Measurements from ENCODE around the gene RAG1.

Gene RAG1

DNA sequence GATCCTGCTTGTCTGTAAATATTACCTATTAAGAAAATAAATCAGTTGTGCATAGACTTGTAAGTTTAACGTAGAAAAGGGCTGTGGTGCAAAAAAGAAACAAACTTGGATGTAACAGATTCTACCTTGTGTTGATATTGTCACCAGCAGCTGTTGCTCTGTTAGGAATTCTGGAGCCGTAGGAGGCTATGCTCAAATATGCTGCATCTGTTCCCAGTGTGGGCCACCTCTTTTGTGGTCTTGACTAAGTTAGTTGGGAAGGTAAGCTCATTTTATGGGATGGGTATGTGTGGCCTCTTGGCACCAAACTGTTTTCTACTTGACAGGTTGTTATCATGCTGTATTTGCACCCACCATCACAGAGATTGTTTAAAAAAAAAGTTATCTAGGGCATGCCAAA lies 59.7 kb downstream of the RAG1 start:
- no peak for DNase-seq

DNA sequence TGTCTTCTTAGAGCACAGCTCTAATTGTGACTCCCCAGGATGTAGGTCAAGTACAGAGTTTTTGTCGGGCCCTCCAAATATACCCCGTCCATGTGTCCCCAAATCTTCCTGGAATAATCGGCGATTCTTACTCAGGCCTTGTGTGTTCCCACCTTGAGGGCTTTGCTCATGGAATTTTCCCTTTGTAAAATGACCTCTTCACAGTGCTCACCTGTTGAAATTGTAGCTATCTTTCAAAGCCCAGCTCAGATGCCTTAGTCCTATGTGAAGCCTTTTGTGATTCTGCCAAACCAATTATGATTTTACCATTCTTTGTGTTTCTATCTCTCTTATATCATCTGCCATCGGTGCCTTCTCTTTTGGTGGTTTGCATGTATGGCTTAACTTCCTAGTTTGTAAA lies 60.3 kb downstream of the RAG1 start:
- DNase-seq: no peak

DNA sequence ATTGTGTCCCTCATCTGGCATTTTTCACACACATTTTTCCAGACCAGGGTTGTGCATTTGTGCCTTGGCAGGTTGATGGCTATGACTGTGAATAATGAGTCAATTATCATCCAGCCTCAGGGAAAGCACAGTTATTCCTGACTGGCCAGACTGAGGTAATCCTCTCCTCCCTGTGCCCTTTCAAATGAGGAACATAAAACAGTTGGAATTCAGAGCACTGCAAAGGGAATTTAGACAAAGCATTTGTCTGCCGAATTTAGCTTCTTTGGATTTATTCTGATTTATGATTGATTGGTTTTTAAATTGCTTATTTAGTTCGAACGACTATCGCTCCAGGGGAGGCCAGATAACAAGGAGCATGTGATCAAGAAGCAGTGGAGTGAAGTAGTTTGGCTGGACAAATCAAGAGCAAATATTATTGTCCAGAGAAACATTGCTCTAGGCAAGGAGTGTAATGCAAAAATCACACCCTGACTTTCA lies 61.0 kb downstream of the RAG1 start:
- no peak for DNase-seq
